Prostate gland (tissue), 2 donors: ENCODE measurements around the gene CRIP3. TPM values are rescaled to one million over a fixed set of nuclear protein-coding genes. Genes with fewer than 3 reads are reported as not detected.

Experiments used
- DNase-seq: peaks from one replicate; pipeline ENCODE4 v3.0.0-alpha.2; 2019; ENCODE audit warnings: low spot score
- H3K27ac ChIP-seq, 2 donors: fragments of 200-600 bp; sonication (generic); 2 replicates each; pipeline ENCODE4 v1.5.1; 2017 to 2019
- H3K27me3 ChIP-seq: fragments of 200-600 bp; sonication (generic); replicated peaks from 2 replicates; pipeline ENCODE4 v1.5.1; 2019; ENCODE audit not compliant: insufficient read depth
- H3K36me3 ChIP-seq, 2 donors: fragments of 200-600 bp; sonication (generic); 1 replicate in 1 of 2; 2 replicates in 1 of 2; pipeline versions ENCODE4 v1.5.1 to v1.8.1; 2017 to 2019
- H3K4me1 ChIP-seq: fragments of 200-600 bp; sonication (generic); replicated peaks from 2 replicates; pipeline ENCODE4 v1.5.1; 2019
- H3K4me3 ChIP-seq, 2 donors: fragments of 200-600 bp; sonication (generic); 2 replicates each; pipeline ENCODE4 v1.5.1; 2017 to 2019
- H3K9me3 ChIP-seq: fragments of 200-600 bp; sonication (generic); 2 replicates; pipeline ENCODE4 v1.5.1; 2017
- CTCF ChIP-seq, 4 experiments: fragments of 200-600 bp in 2 of 4; fragments of 450-650 bp in 2 of 4; sonication (generic) in 2 of 4; IDR thresholded peaks; 1 replicate in 3 of 4; 2 replicates in 1 of 4; pipeline ENCODE4 v1.5.1; 2016 to 2019; ENCODE audit warnings: antibody characterized with exemption in 4 of 4, mild to moderate bottlenecking in 2 of 4, moderate library complexity in 2 of 4
- POLR2A ChIP-seq: fragments of 450-650 bp; IDR thresholded peaks from one replicate; pipeline ENCODE4 v1.6.1; 2016; ENCODE audit warnings: antibody characterized with exemption, mild to moderate bottlenecking
- POLR2AphosphoS5 ChIP-seq: sonication (generic); formaldehyde crosslinking; IDR thresholded peaks from one replicate; pipeline ENCODE4 v1.6.1; 2017; ENCODE audit warnings: antibody characterized with exemption
- WGBS: methylation state at CpG from one replicate; pipeline ENCODE4 v1.1.5; 2018; 5-methylcytosine and 5-hydroxymethylcytosine counted together
- intact Hi-C: fragments of 100-400 bp; cut with DNase I; formaldehyde crosslinking; loops from one replicate; pipeline ENCODE4 v1.14.2; 2022
- total RNA-seq, 2 donors: library from RNA; depleted of rRNA; stranded (reverse); fragments of >200 nt; gene quantifications; one replicate each; pipeline ENCODE4 v1.1.0, GENCODE V29; 2016

The CRIP3 gene
- total RNA-seq, 2 donors from 2014 or later, result 0.55 to 7.3 TPM

- WGBS, result 84% methylated on average over 28 of the region's 32 CpGs
- no peak for TF ChIP-seq POLR2AphosphoS5
- TF ChIP-seq CTCF (IDR thresholded peaks at IDR 0.05), result no peak
- no peak for TF ChIP-seq POLR2A
- peaks cover 3% of the 10 kb centered on the region for H3K27me3 ChIP-seq
Measured at GRCh38 chr6:43282636-43283513, 25.8 kb downstream of the CRIP3 start.

GRCh38 chr6:43282060-43282459 is 26.6 kb downstream of the CRIP3 start:
- intact Hi-C loops, result no loop called here
- peaks cover 3% of the 10 kb centered on the region for H3K27me3 ChIP-seq

More at GRCh38 chr6:43282636-43283513, 25.8 kb downstream of the CRIP3 start:
- intact Hi-C loops, result no loop called here
- no peaks in the 10 kb centered on the region for H3K4me1 ChIP-seq
- H3K27ac ChIP-seq, result no peak overlapping the region
- no peaks in the 10 kb centered on the region for H3K36me3 ChIP-seq
- no peak for DNase-seq
- no peaks in the 10 kb centered on the region for H3K9me3 ChIP-seq
- H3K4me3 ChIP-seq, result no peak overlapping the region

GRCh38 chr6:43280234-43280633 is 28.4 kb downstream of the CRIP3 start:
- H3K36me3 ChIP-seq, result no peaks in the 10 kb centered on the region
- DNase-seq, result no peak
- no peaks in the 10 kb centered on the region for H3K4me1 ChIP-seq
- peaks cover 3% of the 10 kb centered on the region for H3K27me3 ChIP-seq
- TF ChIP-seq POLR2AphosphoS5 (no peak), POLR2A (no peak)
- H3K4me3 ChIP-seq, result no peak overlapping the region
- intact Hi-C loops, result no loop called here
- WGBS, result 73% methylated on average over 2 of the region's 2 CpGs
- no peaks in the 10 kb centered on the region for H3K9me3 ChIP-seq
- no peak overlapping the region for H3K27ac ChIP-seq

More at GRCh38 chr6:43282060-43282459, 26.6 kb downstream of the CRIP3 start:
- WGBS, result 85% methylated on average over 9 of the region's 9 CpGs
- TF ChIP-seq CTCF (IDR thresholded peaks at IDR 0.05), result no peak
- no peak for TF ChIP-seq POLR2AphosphoS5
- no peak for TF ChIP-seq POLR2A
- H3K9me3 ChIP-seq, result no peaks in the 10 kb centered on the region
- no peak overlapping the region for H3K27ac ChIP-seq
- DNase-seq, result no peak
- no peaks in the 10 kb centered on the region for H3K4me1 ChIP-seq
- H3K4me3 ChIP-seq, result no peak overlapping the region
- no peaks in the 10 kb centered on the region for H3K36me3 ChIP-seq

- H3K27ac ChIP-seq, result no peak overlapping the region
- intact Hi-C loops, result no loop called here
- no peak for TF ChIP-seq CTCF (IDR thresholded peaks at IDR 0.05)
- no peak for TF ChIP-seq POLR2A
- no peak for TF ChIP-seq POLR2AphosphoS5
- H3K9me3 ChIP-seq, result no peaks in the 10 kb centered on the region
- no peak for DNase-seq
- H3K27me3 ChIP-seq, result peaks cover 4% of the 10 kb centered on the region
- H3K4me1 ChIP-seq, result no peaks in the 10 kb centered on the region
- H3K4me3 ChIP-seq, result no peak overlapping the region
- 68% methylated on average over 4 of the region's 4 CpGs for WGBS
- H3K36me3 ChIP-seq, result no peaks in the 10 kb centered on the region
Measured at GRCh38 chr6:43278524-43279078, 30.0 kb downstream of the CRIP3 start.

- peaks cover 4% of the 10 kb centered on the region for H3K27me3 ChIP-seq
- no peak overlapping the region for H3K4me3 ChIP-seq
- intact Hi-C loops, result no loop called here
- WGBS, result 71% methylated on average over 13 of the region's 13 CpGs
- DNase-seq, result no peak
- no peaks in the 10 kb centered on the region for H3K36me3 ChIP-seq
- no peak overlapping the region for H3K27ac ChIP-seq
- H3K4me1 ChIP-seq, result no peaks in the 10 kb centered on the region
- no peak for TF ChIP-seq CTCF (IDR thresholded peaks at IDR 0.05)
- no peak for TF ChIP-seq POLR2AphosphoS5
- no peak for TF ChIP-seq POLR2A
- H3K9me3 ChIP-seq, result no peaks in the 10 kb centered on the region
Measured at GRCh38 chr6:43277643-43278523, 30.7 kb downstream of the CRIP3 start.
